Measurements from ENCODE around the gene BICRAL. TPM values are rescaled to one million over a fixed set of nuclear protein-coding genes. Genes with fewer than 3 reads are reported as not detected.
A peak's percentile ranks its signal among the peaks of the same experiment; 100 is the strongest.

Gene BICRAL
- total and polyA plus RNA-seq, 9 of the 15 experiments (the other 6 are each of a cell fraction or from before 2014, with no cell fraction given), result 1.2 to 11.9 (median 5.6) TPM

DNA sequence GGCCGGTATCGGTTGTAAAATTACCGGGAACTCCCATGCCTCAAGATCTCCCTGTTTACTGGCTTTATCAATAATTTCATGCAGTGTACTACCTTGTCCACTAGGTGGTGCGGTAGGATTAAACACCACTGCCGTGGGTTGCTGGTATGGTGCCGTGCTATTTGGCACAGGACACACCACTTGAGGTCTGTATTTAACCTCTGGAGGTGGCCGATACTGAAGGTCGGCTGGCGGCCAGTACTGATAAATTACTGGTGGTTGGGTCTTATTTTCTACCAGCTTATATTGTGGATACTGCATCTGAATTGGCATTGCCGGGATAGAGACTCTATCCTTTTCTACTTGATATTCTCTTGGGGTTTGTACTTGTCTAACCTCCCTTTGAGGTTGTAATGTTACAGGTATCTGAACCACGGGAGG lies 119.7 kb downstream of the BICRAL start (continued):
- peak; percentile 90 for TF ChIP-seq REST (IDR thresholded peaks at IDR 0.05; ENCODE audit: borderline replicate concordance)
- no peak for TF ChIP-seq REST (CRISPR knock-in tag; IDR thresholded peaks at IDR 0.05; ENCODE audit: low read depth)
- peak; percentile 65 for TF ChIP-seq TEAD4 (IDR thresholded peaks at IDR 0.05; ENCODE audit: low read length)
- TF ChIP-seq TEAD4 (CRISPR knock-in tag; IDR thresholded peaks at IDR 0.05; ENCODE audit: borderline replicate concordance), result no peak
- peak; percentile 38; the same call in 1 of the 2 replicates for TF ChIP-seq CXXC5 (CRISPR knock-in tag; IDR thresholded peaks at IDR 0.05)
- peak; percentile 82 for TF ChIP-seq ESRRA (IDR thresholded peaks at IDR 0.05; ENCODE audit: borderline replicate concordance, low read depth)
- no peak for TF ChIP-seq TCF7L2 (IDR thresholded peaks at IDR 0.05; ENCODE audit: low read depth, low read length)
- TF ChIP-seq TARDBP (IDR thresholded peaks at IDR 0.05), result peak; percentile 35; the same call in 1 of the 2 replicates
- no peak for TF ChIP-seq ZNF512 (tag; IDR thresholded peaks at IDR 0.05)
- peak; percentile 98 to 99 for TF ChIP-seq RAD21 (CRISPR knock-in tag; conservative IDR thresholded peaks at IDR 0.05 in 1 of 2, IDR thresholded peaks at IDR 0.05 in 1 of 2)
- TF ChIP-seq ZEB2 (IDR thresholded peaks at IDR 0.05), result no peak
- TF ChIP-seq LCOR (CRISPR knock-in tag; IDR thresholded peaks at IDR 0.05), result 0 out of 2 replicates have a peak, but pooled peaks have one; percentile 21
- TF ChIP-seq CBFA2T2 (conservative IDR thresholded peaks at IDR 0.05), result peak; percentile 24; the same call in 1 of the 2 replicates
- TF ChIP-seq ARNT (IDR thresholded peaks at IDR 0.05), result 0 out of 4 replicates have a peak, but pooled peaks of 1 of the 2 experiments have one; percentile 18
- no peak for TF ChIP-seq FOXK1 (CRISPR knock-in tag; IDR thresholded peaks at IDR 0.05; ENCODE audit: borderline replicate concordance)
- TF ChIP-seq STAG1 (CRISPR knock-in tag; IDR thresholded peaks at IDR 0.05; ENCODE audit: borderline replicate concordance), result peak; percentile 89
- TF ChIP-seq ARID2 (IDR thresholded peaks at IDR 0.05), result peak; percentile 90
- TF ChIP-seq DEAF1 (CRISPR knock-in tag; IDR thresholded peaks at IDR 0.05), result peak; percentile 96

Measured in K562 (cell line).